Right lobe of liver (tissue), 6 donors: ENCODE data around the gene ENOPH1. TPM values are rescaled to one million over a fixed set of nuclear protein-coding genes. Genes with fewer than 3 reads are reported as not detected.

ENCODE experiments used
- ATAC-seq, 4 donors: fragments of 200-7000 bp; cut with Tn5 transposase; one replicate each; pipeline ENCODE4 v1.9.1; 2020; ENCODE audit warnings: mild to moderate bottlenecking in 4 of 4, moderate library complexity in 4 of 4
- DNase-seq, 3 donors: peaks; one replicate each; pipeline ENCODE4 v3.0.0-alpha.2; 2020
- H3K27ac ChIP-seq, 3 donors: fragments of 200-600 bp; one replicate each; pipeline ENCODE4 v1.8.0; 2022
- H3K27me3 ChIP-seq, 2 donors: fragments of 200-600 bp; one replicate each; pipeline ENCODE4 v1.8.0; 2022
- H3K36me3 ChIP-seq, 4 donors: fragments of 200-600 bp; sonication (generic) in 1 of 4; one replicate each; pipeline versions ENCODE4 v1.5.1 to v1.8.0; 2017 to 2022; ENCODE audit warnings: control low read depth in 1 of 4
- H3K4me1 ChIP-seq, 4 donors: fragments of 200-600 bp; sonication (generic) in 1 of 4; one replicate each; pipeline versions ENCODE4 v1.5.1 to v1.8.0; 2017 to 2022; ENCODE audit warnings: control low read depth in 1 of 4
- H3K4me3 ChIP-seq, 3 donors: fragments of 200-600 bp; one replicate each; pipeline ENCODE4 v1.8.0; 2022
- H3K9me3 ChIP-seq, 4 donors: fragments of 200-600 bp; sonication (generic) in 1 of 4; one replicate each; pipeline versions ENCODE4 v1.5.1 to v1.8.0; 2017 to 2022; ENCODE audit warnings: control low read depth in 1 of 4
- POLR2A ChIP-seq: fragments of 450-650 bp; IDR thresholded peaks from one replicate; pipeline ENCODE4 v1.6.1; 2017; ENCODE audit warnings: antibody characterized with exemption, mild to moderate bottlenecking
- WGBS: methylation state at CpG from one replicate; pipeline ENCODE4 v1.1.6; 2018; ENCODE audit warnings: low coverage, low lambda C conversion rate; ENCODE audit not compliant: insufficient coverage; ENCODE audit errors: missing lambda C conversion rate; 5-methylcytosine and 5-hydroxymethylcytosine counted together
- intact Hi-C, 2 donors: fragments of 100-400 bp; cut with DNase I; formaldehyde crosslinking; loops; one replicate each; pipeline versions ENCODE4 v1.11.2 to v1.14.1; 2022
- total RNA-seq, 6 experiments: library from RNA; depleted of rRNA in 2 of 6; stranded (reverse); fragments of >200 nt in 2 of 6; fragmentation: NEBNext Ultra II Directional in 3 of 6; extraction: Animal tissue kit (Norgen Biotek cat#: 25700) in 3 of 6; gene quantifications; one replicate each; pipeline versions ENCODE4 v1.1.0 to v1.2.4, GENCODE V29; 2016 to 2023
- TF ChIP-seq, protein P1 (sequence below), 4 donors: fragments of 200-600 bp in 3 of 4; fragments of 450-650 bp in 1 of 4; IDR thresholded peaks; one replicate each; pipeline versions ENCODE4 v1.5.1 to v1.8.0; 2016 to 2022; ENCODE audit warnings: antibody characterized with exemption in 4 of 4, mild to moderate bottlenecking in 2 of 4
- donor health status: DM: no; HTN: yes; CAD: no.
- donor health status: DM: no; HTN: no; CAD: no.
- donor health status: DM: no; HTN: no; CAD: no.
- donor health status: DM: no; HTN: yes; CAD: no.
- donor health status: DM: no; HTN: yes; CAD: no.

The ENOPH1 gene
- total RNA-seq, 6 experiments from 2014 or later, result 8.2 to 18.9 (median 9.9) TPM

DNA sequence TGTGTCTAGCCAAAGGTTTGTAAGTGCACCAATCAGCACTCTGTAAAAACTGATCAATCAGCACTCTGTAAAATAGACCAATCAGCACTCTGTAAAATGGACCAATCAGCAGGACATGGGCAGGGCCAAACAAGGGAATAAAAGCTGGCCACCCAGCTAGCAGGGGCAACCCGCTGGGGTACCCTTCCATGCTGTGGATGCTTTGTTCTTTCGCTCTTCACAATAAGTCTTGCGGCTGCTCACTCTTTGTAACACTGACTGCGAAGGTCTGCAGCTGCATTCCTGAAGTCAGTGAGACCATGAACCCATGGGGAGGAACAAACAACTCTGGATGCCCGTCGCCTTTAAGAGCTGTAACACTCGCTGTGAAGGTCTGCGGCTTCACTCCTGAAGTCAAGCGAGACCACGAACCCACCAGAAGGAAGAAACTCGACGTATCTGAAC, 14.4 kb upstream of the ENOPH1 start:
- Histone ChIP-seq H3K4me1 (no peaks in the 10 kb centered on the region), H3K27me3 (no peaks in the 10 kb centered on the region), H3K27ac (no peak overlapping the region), H3K4me3 (no peak overlapping the region), H3K9me3 (no peaks in the 10 kb centered on the region), H3K36me3 (no peaks in the 10 kb centered on the region)
- WGBS, result 65% methylated on average over 10 of the region's 12 CpGs
- DNase-seq (no peak), ATAC-seq (no peak)
- intact Hi-C loops, result no loop called here
- no peak for TF ChIP-seq POLR2A
- TF ChIP-seq, protein P1, sequence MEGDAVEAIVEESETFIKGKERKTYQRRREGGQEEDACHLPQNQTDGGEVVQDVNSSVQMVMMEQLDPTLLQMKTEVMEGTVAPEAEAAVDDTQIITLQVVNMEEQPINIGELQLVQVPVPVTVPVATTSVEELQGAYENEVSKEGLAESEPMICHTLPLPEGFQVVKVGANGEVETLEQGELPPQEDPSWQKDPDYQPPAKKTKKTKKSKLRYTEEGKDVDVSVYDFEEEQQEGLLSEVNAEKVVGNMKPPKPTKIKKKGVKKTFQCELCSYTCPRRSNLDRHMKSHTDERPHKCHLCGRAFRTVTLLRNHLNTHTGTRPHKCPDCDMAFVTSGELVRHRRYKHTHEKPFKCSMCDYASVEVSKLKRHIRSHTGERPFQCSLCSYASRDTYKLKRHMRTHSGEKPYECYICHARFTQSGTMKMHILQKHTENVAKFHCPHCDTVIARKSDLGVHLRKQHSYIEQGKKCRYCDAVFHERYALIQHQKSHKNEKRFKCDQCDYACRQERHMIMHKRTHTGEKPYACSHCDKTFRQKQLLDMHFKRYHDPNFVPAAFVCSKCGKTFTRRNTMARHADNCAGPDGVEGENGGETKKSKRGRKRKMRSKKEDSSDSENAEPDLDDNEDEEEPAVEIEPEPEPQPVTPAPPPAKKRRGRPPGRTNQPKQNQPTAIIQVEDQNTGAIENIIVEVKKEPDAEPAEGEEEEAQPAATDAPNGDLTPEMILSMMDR (IDR thresholded peaks at IDR 0.05), result no peak

DNA sequence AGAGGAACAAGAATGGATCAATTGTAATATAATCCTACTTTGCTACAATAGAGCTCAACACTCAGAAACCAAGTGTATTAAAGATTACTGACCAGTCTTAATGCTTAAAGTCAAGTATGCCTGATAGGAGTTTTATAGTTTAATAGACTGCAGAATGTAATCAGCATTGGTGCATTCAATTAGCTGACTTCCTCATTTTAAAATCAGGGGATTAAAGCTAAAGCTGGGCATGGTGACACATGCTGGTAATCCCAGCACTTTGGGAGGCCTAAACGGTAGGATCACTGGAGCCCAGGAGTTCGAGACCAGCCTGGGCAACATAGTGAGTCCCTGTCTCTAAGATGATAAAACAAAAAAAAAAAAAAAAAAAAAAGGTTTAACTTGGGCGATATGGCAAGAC, 10.9 kb upstream of the ENOPH1 start:
- intact Hi-C loops, result no loop called here
- Histone ChIP-seq H3K4me1 (no peaks in the 10 kb centered on the region), H3K9me3 (no peaks in the 10 kb centered on the region), H3K27ac (no peak overlapping the region), H3K4me3 (no peak overlapping the region), H3K27me3 (no peaks in the 10 kb centered on the region), H3K36me3 (peaks cover 7 to 19% (median 10%) of the 10 kb centered on the region in 4 donors)
- DNase-seq (no peak), ATAC-seq (no peak)
- TF ChIP-seq, protein P1 (IDR thresholded peaks at IDR 0.05), result no peak
- no peak for TF ChIP-seq POLR2A
- WGBS, result 33% methylated on average over 1 of the region's 3 CpGs

DNA sequence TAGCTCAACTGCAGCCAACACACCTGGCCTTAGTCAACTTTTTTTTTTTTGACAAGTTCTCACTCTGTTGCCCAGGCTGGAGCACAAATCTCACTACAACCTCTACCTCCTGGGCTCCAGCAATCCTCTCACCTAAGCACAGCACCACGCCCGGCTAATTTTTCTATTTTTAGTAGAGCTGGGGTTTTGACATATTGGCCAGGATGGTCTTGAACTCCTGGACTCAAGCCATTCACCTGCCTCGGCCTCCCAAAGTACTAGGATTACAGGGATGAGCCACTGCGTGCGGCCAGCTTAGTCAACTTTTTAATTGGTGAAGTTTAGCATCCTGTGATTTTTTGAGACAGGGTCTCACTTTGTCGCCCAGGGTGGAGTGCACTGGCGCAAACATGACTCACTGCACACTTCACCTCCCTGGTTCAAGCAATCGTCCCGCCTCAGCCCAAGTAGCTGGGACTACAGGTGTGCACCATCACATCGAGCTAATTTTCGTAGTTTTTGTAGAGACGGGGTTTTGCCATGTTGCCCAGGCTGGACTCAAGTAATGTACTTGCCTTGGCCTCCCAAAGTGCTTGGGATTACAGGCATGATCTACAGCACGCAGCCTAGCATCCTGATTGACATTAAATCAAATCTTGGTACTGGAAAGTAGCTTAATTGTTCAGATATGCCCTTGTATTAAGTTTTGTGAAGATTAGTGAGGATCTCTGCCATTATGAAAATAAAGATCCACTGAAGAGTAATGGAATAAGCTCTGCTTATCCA, 8.4 kb upstream of the ENOPH1 start:
- Histone ChIP-seq H3K9me3 (no peaks in the 10 kb centered on the region), H3K27me3 (no peaks in the 10 kb centered on the region), H3K4me3 (no peak overlapping the region), H3K27ac (no peak overlapping the region), H3K4me1 (peaks cover 0 to 5% (median 3%) of the 10 kb centered on the region in 4 donors), H3K36me3 (peaks cover 7 to 44% (median 31%) of the 10 kb centered on the region in 4 donors)
- no peak for DNase-seq
- TF ChIP-seq, protein P1 (IDR thresholded peaks at IDR 0.05), result no peak
- TF ChIP-seq POLR2A, result peak; percentile 10
- peak in 1 of 4 donors; percentile 43 for ATAC-seq
- intact Hi-C loops, result loop anchor here in 1 of 2 donors (10.0 kb wide), 1 partner anchor 47 kb away; the partner anchor contains the start of gene HNRNPD
- 85% methylated on average over 10 of the region's 13 CpGs for WGBS

DNA sequence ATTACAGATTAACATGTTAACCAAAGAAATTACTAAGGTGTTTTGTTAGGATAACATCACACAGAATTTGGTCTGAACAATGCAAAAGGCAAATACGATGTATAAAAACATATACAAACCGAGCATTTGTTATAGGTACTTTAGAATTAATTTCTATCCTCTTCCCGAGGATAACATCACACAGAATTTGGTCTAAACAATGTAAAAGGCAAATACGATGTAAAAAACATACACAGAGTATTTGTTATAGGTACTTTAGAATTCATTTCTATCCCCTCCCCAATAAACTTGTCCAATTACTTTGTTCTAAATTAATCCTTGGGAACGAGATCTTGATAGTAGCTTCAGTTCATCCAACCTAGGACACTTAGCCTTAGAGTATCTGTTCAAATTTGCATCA, 7.8 kb upstream of the ENOPH1 start:
- TF ChIP-seq POLR2A, result no peak
- TF ChIP-seq, protein P1 (IDR thresholded peaks at IDR 0.05), result no peak
- peaks cover 7 to 46% (median 32%) of the 10 kb centered on the region in 4 donors for H3K36me3 ChIP-seq
- H3K27ac ChIP-seq, result no peak overlapping the region
- ATAC-seq (no peak), DNase-seq (no peak)
- H3K9me3 ChIP-seq, result no peaks in the 10 kb centered on the region
- no peak overlapping the region for H3K4me3 ChIP-seq
- intact Hi-C loops, result loop anchor here in 1 of 2 donors (10.0 kb wide), 1 partner anchor 48 kb away; the partner anchor contains the start of gene HNRNPD
- H3K4me1 ChIP-seq, result peaks cover 0 to 12% (median 6%) of the 10 kb centered on the region in 4 donors
- H3K27me3 ChIP-seq, result no peaks in the 10 kb centered on the region
- 94% methylated on average over 5 of the region's 5 CpGs for WGBS
